Prostate gland (tissue), 2 donors: Measurements from ENCODE around the gene EID2. TPM values are rescaled to one million over a fixed set of nuclear protein-coding genes. Genes with fewer than 3 reads are reported as not detected.

ENCODE experiments used
- DNase-seq: peaks from one replicate; pipeline ENCODE4 v3.0.0-alpha.2; 2019; ENCODE audit warnings: low spot score
- H3K27ac ChIP-seq, 2 donors: fragments of 200-600 bp; sonication (generic); 2 replicates each; pipeline ENCODE4 v1.5.1; 2017 to 2019
- H3K27me3 ChIP-seq: fragments of 200-600 bp; sonication (generic); replicated peaks from 2 replicates; pipeline ENCODE4 v1.5.1; 2019; ENCODE audit not compliant: insufficient read depth
- H3K36me3 ChIP-seq, 2 donors: fragments of 200-600 bp; sonication (generic); 1 replicate in 1 of 2; 2 replicates in 1 of 2; pipeline versions ENCODE4 v1.5.1 to v1.8.1; 2017 to 2019
- H3K4me1 ChIP-seq: fragments of 200-600 bp; sonication (generic); replicated peaks from 2 replicates; pipeline ENCODE4 v1.5.1; 2019
- H3K4me3 ChIP-seq, 2 donors: fragments of 200-600 bp; sonication (generic); 2 replicates each; pipeline ENCODE4 v1.5.1; 2017 to 2019
- H3K9me3 ChIP-seq: fragments of 200-600 bp; sonication (generic); 2 replicates; pipeline ENCODE4 v1.5.1; 2017
- POLR2A ChIP-seq: fragments of 450-650 bp; IDR thresholded peaks from one replicate; pipeline ENCODE4 v1.6.1; 2016; ENCODE audit warnings: antibody characterized with exemption, mild to moderate bottlenecking
- POLR2AphosphoS5 ChIP-seq: sonication (generic); formaldehyde crosslinking; IDR thresholded peaks from one replicate; pipeline ENCODE4 v1.6.1; 2017; ENCODE audit warnings: antibody characterized with exemption
- WGBS: methylation state at CpG from one replicate; pipeline ENCODE4 v1.1.5; 2018; 5-methylcytosine and 5-hydroxymethylcytosine counted together
- intact Hi-C: fragments of 100-400 bp; cut with DNase I; formaldehyde crosslinking; loops from one replicate; pipeline ENCODE4 v1.14.2; 2022
- total RNA-seq, 2 donors: library from RNA; depleted of rRNA; stranded (reverse); fragments of >200 nt; gene quantifications; one replicate each; pipeline ENCODE4 v1.1.0, GENCODE V29; 2016
- TF ChIP-seq, protein P1 (sequence below), 4 experiments: fragments of 200-600 bp in 2 of 4; fragments of 450-650 bp in 2 of 4; sonication (generic) in 2 of 4; IDR thresholded peaks; 1 replicate in 3 of 4; 2 replicates in 1 of 4; pipeline ENCODE4 v1.5.1; 2016 to 2019; ENCODE audit warnings: antibody characterized with exemption in 4 of 4, mild to moderate bottlenecking in 2 of 4, moderate library complexity in 2 of 4

Gene EID2
- total RNA-seq, 2 donors from 2014 or later: 21.1 to 25.3 TPM

DNA sequence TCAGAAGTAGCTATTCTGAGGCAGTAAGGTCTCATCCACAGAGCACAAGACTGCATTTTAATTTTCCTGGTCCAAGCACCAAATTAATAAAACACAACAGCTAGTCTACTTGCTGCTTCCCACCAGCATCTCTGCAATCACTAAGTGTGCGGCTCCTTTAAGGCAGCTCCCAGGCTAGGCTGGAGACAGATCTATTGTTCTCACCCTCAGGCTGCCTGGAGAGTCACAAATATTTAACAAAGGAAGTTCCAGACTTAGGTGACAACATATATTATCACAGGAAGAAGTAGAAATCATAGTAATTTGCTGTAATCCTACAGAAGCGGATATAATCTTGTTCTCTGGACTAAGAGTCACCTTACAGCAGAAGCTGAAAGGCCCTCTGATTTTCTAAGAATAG, 2.2 kb upstream of the EID2 start:
- no peaks in the 10 kb centered on the region for H3K9me3 ChIP-seq
- 54% methylated on average over 2 of the region's 2 CpGs for WGBS
- no peaks in the 10 kb centered on the region for H3K36me3 ChIP-seq
- DNase-seq: no peak
- TF ChIP-seq POLR2AphosphoS5 (no peak), POLR2A (no peak)
- TF ChIP-seq, protein P1, sequence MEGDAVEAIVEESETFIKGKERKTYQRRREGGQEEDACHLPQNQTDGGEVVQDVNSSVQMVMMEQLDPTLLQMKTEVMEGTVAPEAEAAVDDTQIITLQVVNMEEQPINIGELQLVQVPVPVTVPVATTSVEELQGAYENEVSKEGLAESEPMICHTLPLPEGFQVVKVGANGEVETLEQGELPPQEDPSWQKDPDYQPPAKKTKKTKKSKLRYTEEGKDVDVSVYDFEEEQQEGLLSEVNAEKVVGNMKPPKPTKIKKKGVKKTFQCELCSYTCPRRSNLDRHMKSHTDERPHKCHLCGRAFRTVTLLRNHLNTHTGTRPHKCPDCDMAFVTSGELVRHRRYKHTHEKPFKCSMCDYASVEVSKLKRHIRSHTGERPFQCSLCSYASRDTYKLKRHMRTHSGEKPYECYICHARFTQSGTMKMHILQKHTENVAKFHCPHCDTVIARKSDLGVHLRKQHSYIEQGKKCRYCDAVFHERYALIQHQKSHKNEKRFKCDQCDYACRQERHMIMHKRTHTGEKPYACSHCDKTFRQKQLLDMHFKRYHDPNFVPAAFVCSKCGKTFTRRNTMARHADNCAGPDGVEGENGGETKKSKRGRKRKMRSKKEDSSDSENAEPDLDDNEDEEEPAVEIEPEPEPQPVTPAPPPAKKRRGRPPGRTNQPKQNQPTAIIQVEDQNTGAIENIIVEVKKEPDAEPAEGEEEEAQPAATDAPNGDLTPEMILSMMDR (IDR thresholded peaks at IDR 0.05): no peak
- H3K27me3 ChIP-seq: no peaks in the 10 kb centered on the region
- H3K27ac ChIP-seq: no peak overlapping the region
- intact Hi-C loops: no loop called here
- peaks cover 3% of the 10 kb centered on the region for H3K4me1 ChIP-seq
- H3K4me3 ChIP-seq: no peak overlapping the region

DNA sequence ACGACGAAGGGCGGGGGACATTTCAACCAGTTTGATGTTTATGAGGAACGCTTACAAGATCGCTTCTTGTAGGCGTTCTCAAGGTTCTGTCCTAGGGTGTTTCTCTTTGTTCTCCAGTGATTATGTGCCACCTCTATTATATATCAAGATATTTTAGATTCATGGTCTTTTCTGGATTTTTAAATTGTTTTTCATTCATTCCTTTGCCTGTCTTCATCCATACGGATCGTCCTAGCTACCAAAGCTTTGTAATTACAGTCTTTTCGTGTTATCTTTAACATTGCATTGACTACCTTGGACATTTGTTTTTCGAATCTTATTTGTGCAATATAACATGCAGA, 342 bp upstream of the EID2 start:
- Histone ChIP-seq H3K27ac (peak overlapping the region; percentile 92 to 94), H3K36me3 (no peaks in the 10 kb centered on the region), H3K4me1 (peaks cover 3% of the 10 kb centered on the region), H3K4me3 (peak overlapping the region in 1 of 2 donors; percentile 91), H3K27me3 (no peaks in the 10 kb centered on the region), H3K9me3 (no peaks in the 10 kb centered on the region)
- intact Hi-C loops: no loop called here
- no peak for DNase-seq
- TF ChIP-seq, protein P1 (IDR thresholded peaks at IDR 0.05): no peak
- TF ChIP-seq POLR2A: no peak
- no peak for TF ChIP-seq POLR2AphosphoS5
- WGBS: 5% methylated on average over 10 of the region's 10 CpGs

DNA sequence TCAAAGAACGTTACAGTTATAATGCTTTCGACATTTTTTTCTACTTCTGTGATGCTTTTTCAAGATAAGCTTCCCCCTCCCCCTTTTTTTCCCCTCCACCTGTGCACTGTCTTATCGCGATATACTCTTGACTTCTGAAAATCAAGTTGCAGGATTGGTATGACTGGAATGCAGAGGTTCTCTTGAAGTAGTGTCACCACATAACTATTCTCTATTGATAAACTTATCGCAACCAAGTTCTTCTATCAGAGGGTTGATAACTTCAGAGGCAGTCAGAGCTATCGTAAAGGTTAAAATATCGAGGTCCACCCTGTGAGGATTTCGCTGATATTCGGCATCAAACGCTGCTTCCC, 820 bp downstream of the EID2 start:
- H3K4me1 ChIP-seq: peaks cover 3% of the 10 kb centered on the region
- no peaks in the 10 kb centered on the region for H3K36me3 ChIP-seq
- no peak for TF ChIP-seq POLR2AphosphoS5
- TF ChIP-seq, protein P1 (IDR thresholded peaks at IDR 0.05): no peak
- no peak for TF ChIP-seq POLR2A
- intact Hi-C loops: no loop called here
- H3K27ac ChIP-seq: peak overlapping the region; percentile 92 to 94
- H3K4me3 ChIP-seq: peak overlapping the region; percentile 75 to 91
- DNase-seq: no peak
- whole genome bisulfite sequencing: 2% methylated on average over 10 of the region's 10 CpGs
- H3K9me3 ChIP-seq: no peaks in the 10 kb centered on the region
- H3K27me3 ChIP-seq: no peaks in the 10 kb centered on the region

DNA sequence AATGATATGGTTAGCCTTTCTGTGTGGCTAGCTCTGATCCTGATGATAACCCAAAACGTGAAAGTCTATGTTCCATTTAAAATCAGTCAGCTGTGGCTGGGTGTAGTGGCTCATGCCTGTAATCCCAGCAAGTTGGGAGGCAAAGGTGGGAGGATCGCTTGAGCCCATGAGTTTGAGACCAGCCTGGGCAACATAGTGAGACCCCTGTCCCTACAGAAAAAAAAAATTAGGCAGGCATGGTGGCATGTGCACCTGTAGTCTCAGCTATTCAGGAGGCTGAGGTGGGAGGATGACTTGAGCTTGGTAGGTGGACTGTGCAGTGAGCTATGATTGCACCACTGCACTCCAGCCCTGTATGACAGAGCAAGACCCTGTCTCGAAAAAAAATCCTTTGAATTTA, 6.2 kb downstream of the EID2 start:
- Histone ChIP-seq H3K27ac (no peak overlapping the region), H3K4me1 (peaks cover 7% of the 10 kb centered on the region), H3K9me3 (no peaks in the 10 kb centered on the region), H3K4me3 (no peak overlapping the region), H3K36me3 (no peaks in the 10 kb centered on the region), H3K27me3 (no peaks in the 10 kb centered on the region)
- TF ChIP-seq POLR2AphosphoS5: no peak
- TF ChIP-seq POLR2A: no peak
- TF ChIP-seq, protein P1 (IDR thresholded peaks at IDR 0.05): no peak
- intact Hi-C loops: loop anchor here (5.0 kb wide), 4 partner anchors 61 to 426 kb away; partner anchors contain the start of gene RPS16
- no peak for DNase-seq
- WGBS: 65% methylated on average over 3 of the region's 3 CpGs

DNA sequence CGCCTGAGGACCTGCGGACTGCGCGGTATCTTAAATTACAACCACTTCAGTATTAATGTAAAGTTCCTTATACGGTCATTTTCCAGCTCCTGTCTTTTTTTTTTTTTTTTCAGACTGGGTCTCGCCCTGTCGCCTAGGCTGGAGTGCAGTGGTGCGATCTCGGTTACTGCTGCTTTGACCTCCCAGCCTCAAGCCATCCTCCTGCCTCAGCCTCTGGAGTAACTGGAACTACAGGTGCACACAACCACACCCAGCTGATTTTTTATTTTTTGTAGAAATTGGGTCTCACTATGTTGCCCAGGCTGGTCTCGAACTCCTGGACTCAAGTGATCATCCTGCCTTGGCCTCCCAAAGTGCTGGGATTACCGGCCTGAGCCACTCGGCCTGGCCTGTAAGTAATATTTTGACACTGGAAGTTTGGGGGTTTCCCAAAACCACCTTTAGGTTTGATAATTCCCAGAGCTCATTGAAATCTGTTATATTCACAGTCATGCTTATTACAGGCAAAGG, 6.9 kb downstream of the EID2 start:
- Histone ChIP-seq H3K9me3 (no peaks in the 10 kb centered on the region), H3K36me3 (no peaks in the 10 kb centered on the region), H3K4me1 (peaks cover 5% of the 10 kb centered on the region), H3K4me3 (peak overlapping the region in 1 of 2 donors; percentile 85), H3K27ac (no peak overlapping the region), H3K27me3 (no peaks in the 10 kb centered on the region)
- no peak for TF ChIP-seq POLR2A
- TF ChIP-seq, protein P1 (IDR thresholded peaks at IDR 0.05): no peak
- TF ChIP-seq POLR2AphosphoS5: no peak
- intact Hi-C loops: loop anchor here (5.0 kb wide), 4 partner anchors 61 to 426 kb away; partner anchors contain the start of gene RPS16
- 23% methylated on average over 12 of the region's 12 CpGs for WGBS
- DNase-seq: no peak
